GM20000 (cell line): ENCODE measurements around the gene PTCHD4.
"Not testable (repeated sequence)": the region's sequence is repeated elsewhere in the genome, so short reads cannot be mapped to it uniquely, and the experiment has no call there.

Experiments used
- DNase-seq: peaks from one replicate; pipeline ENCODE4 v3.0.0; 2012; ENCODE audit warnings: low spot score
- CTCF ChIP-seq: IDR thresholded peaks from 2 replicates; pipeline ENCODE4 v1.5.1; 2012; ENCODE audit warnings: mild to moderate bottlenecking, control low read depth; ENCODE audit errors: extremely low read depth, missing control alignments

Gene PTCHD4

GRCh38 chr6:48111575-48111974, 578 bp upstream of the PTCHD4 start:
- TF ChIP-seq CTCF = no peak
- no peak for DNase-seq

GRCh38 chr6:48110436-48111142, 408 bp downstream of the PTCHD4 start:
- no peak for TF ChIP-seq CTCF
- no peak for DNase-seq

- no peak for DNase-seq
- TF ChIP-seq CTCF = no peak
Observed at GRCh38 chr6:48109944-48110343, 1.1 kb downstream of the PTCHD4 start.

GRCh38 chr6:48102476-48103195, 8.4 kb downstream of the PTCHD4 start:
- DNase-seq = not testable (repeated sequence)

GRCh38 chr6:48101290-48101689, 9.7 kb downstream of the PTCHD4 start:
- TF ChIP-seq CTCF = no peak
- peak; percentile 8 for DNase-seq

- no peak for TF ChIP-seq CTCF
- DNase-seq = no peak
Observed at GRCh38 chr6:48100588-48100895, 10.5 kb downstream of the PTCHD4 start.

- no peak for TF ChIP-seq CTCF
- DNase-seq = no peak
Observed at GRCh38 chr6:48099713-48100587, 11.0 kb downstream of the PTCHD4 start.
